Measurements from ENCODE around the gene CTAGE4. TPM values are rescaled to one million over a fixed set of nuclear protein-coding genes. Genes with fewer than 3 reads are reported as not detected.

The CTAGE4 gene
- total and polyA plus RNA-seq, 9 of the 15 experiments (the other 6 are each of a cell fraction or from before 2014, with no cell fraction given): 0.04 to 0.17 (median 0.07) TPM; not detected in 5

DNA sequence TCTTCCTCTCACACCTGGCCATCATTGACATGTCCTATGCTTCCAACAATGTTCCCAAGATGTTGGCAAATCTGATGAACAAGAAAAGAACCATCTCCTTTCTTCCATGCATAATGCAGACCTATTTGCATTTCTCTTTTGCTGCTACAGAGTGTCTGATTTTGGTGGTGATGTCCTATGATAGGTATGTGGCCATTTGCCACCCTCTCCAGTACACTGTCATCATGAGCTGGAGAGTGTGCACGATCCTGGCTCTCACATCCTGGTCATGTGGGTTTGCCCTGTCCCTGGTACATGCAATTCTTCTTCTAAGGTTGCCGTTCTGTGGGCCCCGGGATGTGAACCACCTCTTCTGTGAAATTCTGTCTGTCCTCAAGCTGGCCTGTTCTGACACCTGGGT is 41.1 kb upstream of the CTAGE4 start:
- no peaks in the 10 kb centered on the region for H4K20me1 ChIP-seq (replicated peaks; ENCODE audit: control insufficient read depth, insufficient read depth, low read length)
- no TSS peak for BruUV-seq (replicated peaks)
- H3K27ac ChIP-seq (ENCODE audit: extremely low read depth, low read depth, low read length): no peak overlapping the region
- H3K9me1 ChIP-seq (ENCODE audit: control insufficient read depth, insufficient read depth, low read length): no peaks in the 10 kb centered on the region
- H3K4me2 ChIP-seq (ENCODE audit: insufficient read depth, low read length): no peak overlapping the region
- whole genome bisulfite sequencing (ENCODE audit: insufficient coverage, low coverage, missing lambda C conversion rate): 0% methylated on average over 3 of the region's 3 CpGs
- FAIRE-seq (no peak), DNase-seq (ENCODE audit: extremely low read depth in 1 of 4, low spot score in 3 of 4) (no peak), ATAC-seq (no peak)
- no peaks in the 10 kb centered on the region; the same call in 1 of the 2 replicates for H3K9me3 ChIP-seq (replicated peaks; ENCODE audit: control insufficient read depth, insufficient read depth, low read depth, low read length)
- intact Hi-C loops (cut with micrococcal nuclease) (no loop called here), in situ Hi-C loops (cut with MboI) (no loop called here)
- no peaks in the 10 kb centered on the region for H3K79me2 ChIP-seq (ENCODE audit: control insufficient read depth, insufficient read depth, low read length)
- ChIA-PET POLR2A (interaction anchor here (1.1 kb wide), 1 partner anchor 29 kb away, joined by 3 read pairs; no protein-coding TSS in a partner anchor), CTCF (ENCODE audit: low intra/inter-chr PET ratio) (no interaction called here)
- no peak overlapping the region for H2AFZ ChIP-seq (ENCODE audit: low read depth, low read length)
- H3K36me3 ChIP-seq (ENCODE audit: control insufficient read depth, insufficient read depth, low read length): no peaks in the 10 kb centered on the region
- TF ChIP-seq PRPF4 (IDR thresholded peaks at IDR 0.05; ENCODE audit: insufficient read depth, low read depth, low read length, poor library complexity, severe bottlenecking) (no peak), ZNF780A (CRISPR knock-in tag; IDR thresholded peaks at IDR 0.05) (no peak), ARNT (IDR thresholded peaks at IDR 0.05) (no peak), FOXJ2 (tag; IDR thresholded peaks at IDR 0.05) (no peak), ZBTB12 (CRISPR knock-in tag; IDR thresholded peaks at IDR 0.05) (no peak), ZNF174 (CRISPR knock-in tag; IDR thresholded peaks at IDR 0.05) (no peak), BRCA1 (IDR thresholded peaks at IDR 0.05) (no peak), BRCA1 (CRISPR knock-in tag; IDR thresholded peaks at IDR 0.05) (no peak), XRCC5 (IDR thresholded peaks at IDR 0.05; ENCODE audit: low read depth, low read length) (no peak), ZNF263 (CRISPR knock-in tag; IDR thresholded peaks at IDR 0.05; ENCODE audit: borderline replicate concordance) (no peak)
- TF ChIP-seq, protein P1, sequence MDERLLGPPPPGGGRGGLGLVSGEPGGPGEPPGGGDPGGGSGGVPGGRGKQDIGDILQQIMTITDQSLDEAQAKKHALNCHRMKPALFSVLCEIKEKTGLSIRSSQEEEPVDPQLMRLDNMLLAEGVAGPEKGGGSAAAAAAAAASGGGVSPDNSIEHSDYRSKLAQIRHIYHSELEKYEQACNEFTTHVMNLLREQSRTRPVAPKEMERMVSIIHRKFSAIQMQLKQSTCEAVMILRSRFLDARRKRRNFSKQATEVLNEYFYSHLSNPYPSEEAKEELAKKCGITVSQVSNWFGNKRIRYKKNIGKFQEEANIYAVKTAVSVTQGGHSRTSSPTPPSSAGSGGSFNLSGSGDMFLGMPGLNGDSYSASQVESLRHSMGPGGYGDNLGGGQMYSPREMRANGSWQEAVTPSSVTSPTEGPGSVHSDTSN (CRISPR knock-in tag; IDR thresholded peaks at IDR 0.05; ENCODE audit: low read depth): no peak
- TF ChIP-seq, protein P1 (tag; conservative IDR thresholded peaks at IDR 0.05; ENCODE audit: low read depth): no peak
- H3K4me1 ChIP-seq (replicated peaks in 1 of 2; ENCODE audit: control insufficient read depth in 2 of 2, insufficient read depth in 2 of 2, low read length in 2 of 2): no peaks in the 10 kb centered on the region
- no peak overlapping the region for H3K4me3 ChIP-seq
- no peaks in the 10 kb centered on the region for H3K27me3 ChIP-seq (ENCODE audit: control insufficient read depth in 2 of 2, insufficient read depth in 2 of 2, low read length in 2 of 2)
- no peak overlapping the region for H3K9ac ChIP-seq (ENCODE audit: insufficient read depth in 1 of 2, low read depth in 2 of 2, low read length in 2 of 2)

Data from K562 (cell line).